Subcutaneous adipose tissue (tissue), 4 donors: ENCODE results near the gene TUBB. TPM values are rescaled to one million over a fixed set of nuclear protein-coding genes. Genes with fewer than 3 reads are reported as not detected.

ENCODE experiments used
- total RNA-seq, 4 donors: library from RNA; depleted of rRNA; stranded (reverse); fragments of >200 nt; gene quantifications; one replicate each; pipeline ENCODE4 v1.1.0, GENCODE V29; 2016
- TF ChIP-seq, protein P1 (sequence below): fragments of 450-650 bp; IDR thresholded peaks from one replicate; pipeline ENCODE4 v1.5.1; 2016; ENCODE audit warnings: low read depth, mild to moderate bottlenecking, control low read depth, antibody characterized with exemption, moderate library complexity

The TUBB gene
- total RNA-seq, 4 donors from 2014 or later = 166 to 277 (median 220) TPM

DNA sequence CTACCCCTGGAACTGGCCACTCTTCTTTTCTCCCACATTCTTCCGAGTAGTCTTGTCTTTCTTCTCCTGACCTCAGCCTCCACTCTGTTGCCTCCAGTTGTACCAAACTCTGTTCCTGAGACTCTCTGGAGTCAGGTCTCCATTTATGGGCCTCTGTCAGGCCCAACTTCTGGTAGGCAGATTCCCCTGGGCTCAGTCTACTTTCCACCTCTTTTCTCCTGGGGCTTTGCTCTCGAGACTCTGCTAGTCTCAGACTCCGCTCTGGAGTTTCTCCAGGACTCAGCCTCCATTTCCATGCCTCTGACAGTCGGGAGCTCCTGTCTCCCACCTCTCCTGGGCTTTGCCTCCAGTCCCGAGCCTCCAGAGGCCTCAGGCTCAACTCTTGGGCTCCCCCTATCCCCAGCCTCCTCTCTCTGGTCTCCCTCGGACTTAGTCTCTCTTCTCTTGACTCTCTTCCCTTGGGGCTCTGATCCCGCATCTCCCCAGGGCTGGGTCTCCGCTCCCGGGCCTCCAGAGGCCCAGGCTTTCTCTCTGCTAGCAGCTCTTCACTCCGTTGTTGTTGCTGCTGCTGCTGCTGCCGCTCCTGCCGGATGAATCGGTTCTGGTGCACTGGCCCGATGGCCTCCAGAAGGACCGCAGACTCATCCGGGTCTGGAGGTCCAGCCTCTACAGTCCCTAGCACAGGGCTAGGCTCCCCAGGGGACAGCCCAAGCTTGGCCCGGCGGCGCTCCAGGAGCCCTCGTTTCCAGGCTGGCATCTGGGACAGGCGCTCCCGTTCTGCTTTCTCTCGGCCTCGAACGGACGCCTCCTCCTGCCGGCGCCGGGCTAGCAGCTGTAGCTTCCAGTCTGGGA, 34.8 kb upstream of the TUBB start:
- TF ChIP-seq, protein P1, sequence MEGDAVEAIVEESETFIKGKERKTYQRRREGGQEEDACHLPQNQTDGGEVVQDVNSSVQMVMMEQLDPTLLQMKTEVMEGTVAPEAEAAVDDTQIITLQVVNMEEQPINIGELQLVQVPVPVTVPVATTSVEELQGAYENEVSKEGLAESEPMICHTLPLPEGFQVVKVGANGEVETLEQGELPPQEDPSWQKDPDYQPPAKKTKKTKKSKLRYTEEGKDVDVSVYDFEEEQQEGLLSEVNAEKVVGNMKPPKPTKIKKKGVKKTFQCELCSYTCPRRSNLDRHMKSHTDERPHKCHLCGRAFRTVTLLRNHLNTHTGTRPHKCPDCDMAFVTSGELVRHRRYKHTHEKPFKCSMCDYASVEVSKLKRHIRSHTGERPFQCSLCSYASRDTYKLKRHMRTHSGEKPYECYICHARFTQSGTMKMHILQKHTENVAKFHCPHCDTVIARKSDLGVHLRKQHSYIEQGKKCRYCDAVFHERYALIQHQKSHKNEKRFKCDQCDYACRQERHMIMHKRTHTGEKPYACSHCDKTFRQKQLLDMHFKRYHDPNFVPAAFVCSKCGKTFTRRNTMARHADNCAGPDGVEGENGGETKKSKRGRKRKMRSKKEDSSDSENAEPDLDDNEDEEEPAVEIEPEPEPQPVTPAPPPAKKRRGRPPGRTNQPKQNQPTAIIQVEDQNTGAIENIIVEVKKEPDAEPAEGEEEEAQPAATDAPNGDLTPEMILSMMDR = no peak

DNA sequence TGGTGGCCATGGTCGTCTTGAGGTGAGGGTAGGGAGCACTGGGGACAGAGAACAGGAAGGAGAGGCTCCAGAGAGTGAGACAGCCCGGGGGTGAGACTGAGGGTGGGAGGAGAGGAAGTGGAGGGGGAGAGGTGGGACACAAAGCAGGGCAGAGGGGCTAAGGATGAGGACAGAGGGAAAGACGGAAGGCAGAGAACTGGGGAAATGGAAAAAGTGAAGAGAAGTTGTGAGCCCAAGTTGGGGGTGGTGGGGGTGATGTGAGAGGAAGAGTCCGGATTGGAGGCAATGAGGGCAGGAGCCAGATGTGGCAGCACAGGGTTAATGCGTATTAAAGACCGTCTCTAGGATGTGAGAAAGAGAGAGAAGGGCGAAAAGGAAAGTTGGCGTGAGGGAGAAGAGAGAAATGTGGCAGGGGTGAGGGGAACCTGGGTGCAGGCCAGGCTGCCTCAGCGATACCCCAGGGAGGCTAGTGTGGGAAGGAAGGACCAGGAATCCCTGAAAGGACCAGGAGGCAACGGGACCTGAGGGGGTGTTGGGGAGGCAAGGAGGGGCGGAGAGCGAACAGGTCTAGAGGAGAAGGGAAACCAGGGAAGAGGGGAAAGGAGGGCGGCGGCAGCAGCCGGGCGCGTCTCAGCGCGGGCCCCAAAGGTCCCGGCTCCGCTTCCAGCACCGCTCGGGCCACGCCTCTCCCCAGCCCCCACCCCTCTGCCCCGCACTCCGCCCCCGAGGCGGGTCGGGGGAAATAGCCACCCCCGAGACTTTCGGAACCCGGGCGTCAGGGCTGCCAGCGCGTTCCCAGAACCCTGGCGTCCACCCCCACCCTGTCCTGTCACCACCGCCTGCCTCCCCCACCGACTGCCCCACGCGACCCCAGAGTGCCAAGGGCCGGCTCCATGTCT, 33.9 kb upstream of the TUBB start, which contains the start of gene PPP1R18:
PPP1R18 (minus strand) TSS at position 637 of the 899 bp plus-strand sequence; CDS start at position 10, 627 bp downstream.
- TF ChIP-seq, protein P1 = no peak

DNA sequence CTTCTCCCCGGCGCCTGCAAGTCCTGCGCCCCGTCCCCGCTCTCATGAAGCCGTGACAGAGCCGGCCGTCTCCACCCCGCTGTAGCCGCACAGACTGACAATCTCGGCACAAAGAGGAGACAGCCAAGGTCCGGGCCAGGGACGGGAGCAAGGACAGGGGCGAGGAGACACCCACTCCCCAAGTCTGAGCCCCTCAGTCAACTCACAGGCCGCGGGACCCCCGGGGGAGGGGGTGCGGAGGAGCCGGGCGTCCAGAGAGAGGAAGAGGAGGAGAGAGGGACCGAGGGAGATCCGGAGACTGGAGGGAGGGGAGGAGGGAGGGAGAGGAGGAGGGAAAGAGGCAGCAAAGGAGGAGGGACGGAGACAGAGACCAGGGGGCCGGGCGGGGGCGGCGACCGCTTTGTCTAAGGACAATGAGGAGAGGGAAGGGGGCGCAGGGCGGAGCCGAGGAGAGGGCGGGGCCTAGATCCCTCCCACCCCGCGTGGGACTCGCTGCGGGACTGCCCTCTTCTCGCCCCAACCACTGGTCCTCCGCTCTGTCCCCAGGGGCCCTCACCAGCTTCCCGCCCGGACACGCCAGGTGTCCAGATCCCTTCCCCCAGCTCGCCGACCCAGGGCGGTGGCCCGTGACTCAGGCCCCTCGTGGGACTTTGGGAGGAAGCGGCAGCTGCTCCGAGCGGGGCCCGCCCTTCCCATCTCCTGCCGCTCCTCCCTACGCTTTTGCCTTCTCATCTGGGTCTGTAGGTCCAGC, 33.1 kb upstream of the TUBB start:
- TF ChIP-seq, protein P1 = no peak

DNA sequence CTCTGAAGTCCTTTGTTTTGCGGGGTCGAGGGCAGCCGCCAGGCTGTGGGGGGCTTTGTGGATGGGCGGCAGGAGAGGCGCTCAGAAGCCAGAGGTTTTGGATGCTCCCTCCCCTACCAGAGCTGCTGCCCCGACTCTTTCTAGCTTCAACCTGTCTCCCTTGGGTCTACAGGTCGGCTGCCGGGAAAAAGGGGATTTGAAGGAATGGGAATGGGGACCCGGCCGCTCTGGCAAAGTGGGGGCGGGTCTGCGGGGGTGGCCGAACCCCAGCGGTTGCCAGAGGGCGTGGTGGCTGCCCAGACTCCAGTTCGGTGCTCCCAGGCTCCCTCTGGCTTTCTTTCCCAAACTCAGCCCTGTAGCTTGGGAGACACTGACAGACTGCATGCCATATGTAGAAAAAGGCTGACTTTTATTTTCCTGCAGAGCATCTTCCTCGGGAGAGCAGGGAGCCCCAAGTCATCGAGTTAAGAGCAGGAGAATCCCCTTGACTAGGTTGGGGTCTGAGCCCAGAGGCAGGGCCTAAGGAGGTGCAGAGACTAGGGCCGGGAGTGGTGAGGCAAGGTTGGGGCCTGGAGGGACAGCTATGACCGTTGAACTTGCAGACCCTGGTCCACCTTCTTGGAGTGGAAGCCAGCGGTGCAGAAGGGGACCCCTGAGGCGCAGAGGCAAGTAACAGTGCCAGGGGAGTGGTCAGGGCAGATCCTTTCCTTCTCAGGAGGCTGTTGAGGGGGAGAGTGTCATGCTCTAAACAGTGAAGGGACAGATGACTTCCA, 32.3 kb upstream of the TUBB start:
- TF ChIP-seq, protein P1 = no peak

DNA sequence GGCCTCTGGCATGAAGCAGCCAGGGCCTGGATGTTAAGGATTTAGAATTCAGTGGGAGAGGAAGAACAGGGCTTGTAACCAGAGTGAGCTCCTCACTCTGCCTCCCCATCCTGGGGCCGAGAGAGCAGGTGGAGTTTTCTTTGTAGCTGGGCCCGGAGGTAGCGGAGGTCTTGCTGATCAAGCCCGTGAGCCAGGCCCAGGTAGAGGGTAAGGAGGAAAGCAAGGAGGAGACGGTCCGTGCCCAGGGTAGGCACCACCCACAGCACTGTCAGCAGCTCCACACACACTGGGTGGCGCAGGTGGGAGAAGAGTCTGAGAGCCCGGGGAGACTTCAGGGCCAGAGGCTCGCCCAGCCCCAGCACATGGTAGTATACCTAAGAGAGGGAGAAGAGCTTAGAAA, 31.6 kb upstream of the TUBB start:
- TF ChIP-seq, protein P1 = no peak

DNA sequence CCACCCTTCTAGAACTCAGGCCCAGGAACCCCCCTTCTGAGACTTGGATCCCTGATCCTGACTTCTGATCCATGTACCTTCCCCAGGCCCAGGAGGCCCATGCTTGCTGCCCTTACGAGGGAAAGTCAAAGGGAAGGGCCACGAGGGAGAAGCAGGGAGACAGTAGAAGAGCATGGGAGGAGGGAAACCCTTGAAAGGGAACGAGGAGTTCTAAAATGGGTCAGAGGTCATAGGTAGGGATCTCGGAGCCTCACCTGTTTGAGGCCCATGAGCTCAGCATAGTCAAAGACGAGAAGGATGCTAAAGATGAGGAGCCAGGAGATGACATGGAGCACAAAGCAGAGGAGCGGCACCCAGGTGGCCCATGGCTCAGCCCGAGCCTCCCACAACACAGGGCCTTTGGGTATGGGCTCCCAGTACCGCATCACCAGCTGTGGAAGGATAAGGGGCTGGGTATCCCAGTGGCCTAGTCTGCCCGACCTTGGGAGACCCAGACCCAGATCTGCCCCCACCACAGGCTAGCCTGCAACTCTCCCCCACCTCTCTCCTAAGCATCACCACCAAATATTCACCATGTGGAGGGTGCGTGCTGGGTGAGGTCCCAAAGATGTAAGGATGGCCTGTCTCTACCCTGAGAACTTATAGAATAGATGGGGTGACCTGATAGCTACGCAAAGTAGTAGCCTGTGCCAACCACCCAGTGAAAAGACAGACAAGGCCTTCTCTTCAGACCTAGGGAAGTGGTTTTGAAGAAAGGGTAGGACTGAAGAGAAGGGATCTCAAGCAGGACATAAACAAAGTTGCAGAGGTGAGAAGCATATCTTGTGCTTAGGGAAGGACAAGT, 30.9 kb upstream of the TUBB start:
- TF ChIP-seq, protein P1 = no peak
